ENCODE results near the gene NKD2. TPM values are rescaled to one million over a fixed set of nuclear protein-coding genes. Genes with fewer than 3 reads are reported as not detected.

NKD2 gene
- total RNA-seq, 1 experiment from 2014 or later = 20.4 TPM

DNA sequence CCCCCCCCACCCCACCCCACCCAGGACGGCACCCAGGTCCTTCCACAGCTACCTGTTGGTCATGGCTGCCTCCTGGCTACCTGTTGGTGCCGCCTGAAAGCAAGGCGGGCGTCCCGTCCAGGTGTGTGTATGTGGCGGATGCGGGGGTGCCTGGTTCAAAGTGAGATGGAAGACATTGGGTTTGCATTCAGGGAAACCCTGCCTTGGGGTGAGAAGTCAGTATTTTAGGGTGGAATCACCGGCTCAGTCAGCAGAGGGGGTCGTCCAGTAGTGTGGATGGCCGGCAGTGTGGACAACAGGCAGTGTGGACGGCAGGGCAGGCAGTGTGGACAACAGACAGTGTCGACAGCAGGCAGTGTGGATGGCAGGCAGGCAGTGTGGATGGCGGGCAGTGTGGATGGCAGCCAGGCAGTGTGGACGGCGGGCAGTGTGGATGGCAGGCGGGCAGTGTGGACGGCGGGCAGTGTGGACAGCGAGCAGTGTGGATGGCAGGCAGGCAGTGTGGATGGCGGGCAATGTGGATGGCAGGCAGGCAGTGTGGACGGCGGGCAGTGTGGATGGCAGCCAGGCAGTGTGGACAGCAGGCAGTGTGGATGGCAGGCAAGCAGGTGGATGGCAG, 28.0 kb downstream of the NKD2 start:
- CTCF ChIA-PET = no interaction called here
- intact Hi-C loops (cut with micrococcal nuclease) = no loop called here
- no peaks in the 10 kb centered on the region for H3K27me3 ChIP-seq (ENCODE audit: insufficient read depth, low read length)

More for the DNA sequence above, 28.0 kb downstream of the NKD2 start:
- H3K9me2 ChIP-seq (ENCODE audit: insufficient read depth) = no peaks in the 10 kb centered on the region
- H3K79me2 ChIP-seq (ENCODE audit: insufficient read depth, low read length) = no peaks in the 10 kb centered on the region
- no peak overlapping the region for H2AFZ ChIP-seq (ENCODE audit: low read depth, low read length, poor library complexity, severe bottlenecking)
- H3K4me3 ChIP-seq (replicated peaks in 1 of 2; ENCODE audit: low read depth in 1 of 2, low read length in 2 of 2) = no peak overlapping the region
- no peaks in the 10 kb centered on the region for H4K20me1 ChIP-seq (ENCODE audit: insufficient read depth)
- H3K36me3 ChIP-seq (ENCODE audit: control insufficient read depth in 1 of 2, insufficient read depth in 2 of 2, low read length in 2 of 2) = no peaks in the 10 kb centered on the region
- H3K9ac ChIP-seq (ENCODE audit: low read length) = no peak overlapping the region
- no peaks in the 10 kb centered on the region for H3K9me3 ChIP-seq (ENCODE audit: control insufficient read depth in 1 of 2, insufficient read depth in 1 of 2, low read depth in 1 of 2, low read length in 2 of 2)
- TF ChIP-seq TCF7L2 (IDR thresholded peaks at IDR 0.05; ENCODE audit: borderline replicate concordance, extremely low read depth, insufficient read depth, insufficient read length) (no peak), POLR2AphosphoS5 (IDR thresholded peaks at IDR 0.05; ENCODE audit: low read depth, low read length) (no peak), EGR1 (IDR thresholded peaks at IDR 0.05; ENCODE audit: low read depth) (no peak), ELF1 (IDR thresholded peaks at IDR 0.05; ENCODE audit: borderline replicate concordance, low read depth) (no peak), EZH2phosphoT487 (IDR thresholded peaks at IDR 0.05; ENCODE audit: borderline replicate concordance) (no peak), POLR2A (IDR thresholded peaks at IDR 0.05; ENCODE audit: borderline replicate concordance, extremely low read depth, insufficient read depth, insufficient read length) (no peak), YY1 (IDR thresholded peaks at IDR 0.05; ENCODE audit: extremely low read depth, insufficient replicate concordance, low read depth, low read length) (no peak), CBX3 (IDR thresholded peaks at IDR 0.05; ENCODE audit: low read depth) (no peak), JUND (IDR thresholded peaks at IDR 0.05) (no peak)
- TF ChIP-seq, protein P1, sequence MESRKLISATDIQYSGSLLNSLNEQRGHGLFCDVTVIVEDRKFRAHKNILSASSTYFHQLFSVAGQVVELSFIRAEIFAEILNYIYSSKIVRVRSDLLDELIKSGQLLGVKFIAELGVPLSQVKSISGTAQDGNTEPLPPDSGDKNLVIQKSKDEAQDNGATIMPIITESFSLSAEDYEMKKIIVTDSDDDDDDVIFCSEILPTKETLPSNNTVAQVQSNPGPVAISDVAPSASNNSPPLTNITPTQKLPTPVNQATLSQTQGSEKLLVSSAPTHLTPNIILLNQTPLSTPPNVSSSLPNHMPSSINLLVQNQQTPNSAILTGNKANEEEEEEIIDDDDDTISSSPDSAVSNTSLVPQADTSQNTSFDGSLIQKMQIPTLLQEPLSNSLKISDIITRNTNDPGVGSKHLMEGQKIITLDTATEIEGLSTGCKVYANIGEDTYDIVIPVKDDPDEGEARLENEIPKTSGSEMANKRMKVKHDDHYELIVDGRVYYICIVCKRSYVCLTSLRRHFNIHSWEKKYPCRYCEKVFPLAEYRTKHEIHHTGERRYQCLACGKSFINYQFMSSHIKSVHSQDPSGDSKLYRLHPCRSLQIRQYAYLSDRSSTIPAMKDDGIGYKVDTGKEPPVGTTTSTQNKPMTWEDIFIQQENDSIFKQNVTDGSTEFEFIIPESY (IDR thresholded peaks at IDR 0.05; ENCODE audit: extremely low read depth, insufficient replicate concordance, low read length) = no peak
- TF ChIP-seq, protein P2, sequence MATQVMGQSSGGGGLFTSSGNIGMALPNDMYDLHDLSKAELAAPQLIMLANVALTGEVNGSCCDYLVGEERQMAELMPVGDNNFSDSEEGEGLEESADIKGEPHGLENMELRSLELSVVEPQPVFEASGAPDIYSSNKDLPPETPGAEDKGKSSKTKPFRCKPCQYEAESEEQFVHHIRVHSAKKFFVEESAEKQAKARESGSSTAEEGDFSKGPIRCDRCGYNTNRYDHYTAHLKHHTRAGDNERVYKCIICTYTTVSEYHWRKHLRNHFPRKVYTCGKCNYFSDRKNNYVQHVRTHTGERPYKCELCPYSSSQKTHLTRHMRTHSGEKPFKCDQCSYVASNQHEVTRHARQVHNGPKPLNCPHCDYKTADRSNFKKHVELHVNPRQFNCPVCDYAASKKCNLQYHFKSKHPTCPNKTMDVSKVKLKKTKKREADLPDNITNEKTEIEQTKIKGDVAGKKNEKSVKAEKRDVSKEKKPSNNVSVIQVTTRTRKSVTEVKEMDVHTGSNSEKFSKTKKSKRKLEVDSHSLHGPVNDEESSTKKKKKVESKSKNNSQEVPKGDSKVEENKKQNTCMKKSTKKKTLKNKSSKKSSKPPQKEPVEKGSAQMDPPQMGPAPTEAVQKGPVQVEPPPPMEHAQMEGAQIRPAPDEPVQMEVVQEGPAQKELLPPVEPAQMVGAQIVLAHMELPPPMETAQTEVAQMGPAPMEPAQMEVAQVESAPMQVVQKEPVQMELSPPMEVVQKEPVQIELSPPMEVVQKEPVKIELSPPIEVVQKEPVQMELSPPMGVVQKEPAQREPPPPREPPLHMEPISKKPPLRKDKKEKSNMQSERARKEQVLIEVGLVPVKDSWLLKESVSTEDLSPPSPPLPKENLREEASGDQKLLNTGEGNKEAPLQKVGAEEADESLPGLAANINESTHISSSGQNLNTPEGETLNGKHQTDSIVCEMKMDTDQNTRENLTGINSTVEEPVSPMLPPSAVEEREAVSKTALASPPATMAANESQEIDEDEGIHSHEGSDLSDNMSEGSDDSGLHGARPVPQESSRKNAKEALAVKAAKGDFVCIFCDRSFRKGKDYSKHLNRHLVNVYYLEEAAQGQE (IDR thresholded peaks at IDR 0.05; ENCODE audit: low read depth) = no peak
- TF ChIP-seq, protein P3, sequence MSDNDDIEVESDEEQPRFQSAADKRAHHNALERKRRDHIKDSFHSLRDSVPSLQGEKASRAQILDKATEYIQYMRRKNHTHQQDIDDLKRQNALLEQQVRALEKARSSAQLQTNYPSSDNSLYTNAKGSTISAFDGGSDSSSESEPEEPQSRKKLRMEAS (IDR thresholded peaks at IDR 0.05) = no peak
- ChIA-PET POLR2A (no interaction called here), RAD21 (ENCODE audit: low non-redundant PET in 1 of 2, low total read pairs in 2 of 2, uncharacterized antibody in 2 of 2, unreplicated experiment in 2 of 2) (no interaction called here)
- no peak for DNase-seq (ENCODE audit: low read depth, low spot score)
- no TSS peak for BruUV-seq (replicated peaks)
- H3K4me2 ChIP-seq (ENCODE audit: low read length) = no peak overlapping the region
- no peak overlapping the region for H3K27ac ChIP-seq (ENCODE audit: low read depth, low read length)
- no peaks in the 10 kb centered on the region for H3K4me1 ChIP-seq (ENCODE audit: control insufficient read depth in 1 of 2, insufficient read depth in 2 of 2, low read length in 2 of 2)
- ATAC-seq = no peak

Data from HCT116 (cell line).